ENCODE results near the gene ASB11.

ASB11 gene

DNA sequence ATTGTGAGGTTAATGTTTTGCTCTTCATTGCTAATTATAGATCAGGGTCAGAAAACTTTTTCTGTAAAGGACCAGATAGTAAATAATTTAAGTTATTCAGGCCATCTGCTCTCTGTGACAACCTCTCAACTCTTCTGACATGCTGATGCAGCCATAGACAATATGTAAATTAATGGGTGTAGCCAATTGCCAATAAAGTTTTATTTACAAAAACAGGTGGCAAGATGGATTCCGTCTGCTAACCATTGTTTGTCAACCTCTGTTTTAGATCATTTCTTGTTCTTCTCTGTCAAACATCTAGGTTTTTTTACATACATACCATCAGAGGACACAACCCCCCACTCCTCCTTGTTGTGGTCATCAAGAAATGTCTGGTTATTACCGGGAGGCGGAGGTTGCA, 79.3 kb downstream of the ASB11 start:
- TF ChIP-seq, protein P1, sequence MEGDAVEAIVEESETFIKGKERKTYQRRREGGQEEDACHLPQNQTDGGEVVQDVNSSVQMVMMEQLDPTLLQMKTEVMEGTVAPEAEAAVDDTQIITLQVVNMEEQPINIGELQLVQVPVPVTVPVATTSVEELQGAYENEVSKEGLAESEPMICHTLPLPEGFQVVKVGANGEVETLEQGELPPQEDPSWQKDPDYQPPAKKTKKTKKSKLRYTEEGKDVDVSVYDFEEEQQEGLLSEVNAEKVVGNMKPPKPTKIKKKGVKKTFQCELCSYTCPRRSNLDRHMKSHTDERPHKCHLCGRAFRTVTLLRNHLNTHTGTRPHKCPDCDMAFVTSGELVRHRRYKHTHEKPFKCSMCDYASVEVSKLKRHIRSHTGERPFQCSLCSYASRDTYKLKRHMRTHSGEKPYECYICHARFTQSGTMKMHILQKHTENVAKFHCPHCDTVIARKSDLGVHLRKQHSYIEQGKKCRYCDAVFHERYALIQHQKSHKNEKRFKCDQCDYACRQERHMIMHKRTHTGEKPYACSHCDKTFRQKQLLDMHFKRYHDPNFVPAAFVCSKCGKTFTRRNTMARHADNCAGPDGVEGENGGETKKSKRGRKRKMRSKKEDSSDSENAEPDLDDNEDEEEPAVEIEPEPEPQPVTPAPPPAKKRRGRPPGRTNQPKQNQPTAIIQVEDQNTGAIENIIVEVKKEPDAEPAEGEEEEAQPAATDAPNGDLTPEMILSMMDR (IDR thresholded peaks at IDR 0.05; ENCODE audit: low read depth, low read length) = no peak
- no peak overlapping the region for H3K4me3 ChIP-seq (ENCODE audit: low read depth, low read length)

DNA sequence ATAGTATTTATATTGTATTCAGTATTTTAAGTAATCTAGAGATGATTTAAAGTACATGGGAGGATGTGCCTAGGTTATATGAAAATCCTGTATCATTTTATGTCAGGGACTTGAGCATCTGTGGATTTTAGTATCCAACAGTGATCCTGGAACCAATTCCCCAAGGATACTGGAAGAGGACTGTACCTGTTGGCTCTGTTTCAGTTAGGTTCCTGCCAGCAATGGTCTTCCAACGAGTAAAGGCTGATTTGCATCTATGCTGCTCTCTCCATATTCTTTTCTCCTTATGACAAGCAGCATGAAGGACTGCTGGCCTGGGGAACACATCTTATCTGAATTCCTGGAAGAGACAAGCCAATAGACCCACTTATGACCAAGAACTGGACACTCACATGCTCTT, 80.4 kb downstream of the ASB11 start:
- no peak overlapping the region for H3K4me3 ChIP-seq (ENCODE audit: low read depth, low read length)
- TF ChIP-seq, protein P1 (IDR thresholded peaks at IDR 0.05; ENCODE audit: low read depth, low read length) = no peak

DNA sequence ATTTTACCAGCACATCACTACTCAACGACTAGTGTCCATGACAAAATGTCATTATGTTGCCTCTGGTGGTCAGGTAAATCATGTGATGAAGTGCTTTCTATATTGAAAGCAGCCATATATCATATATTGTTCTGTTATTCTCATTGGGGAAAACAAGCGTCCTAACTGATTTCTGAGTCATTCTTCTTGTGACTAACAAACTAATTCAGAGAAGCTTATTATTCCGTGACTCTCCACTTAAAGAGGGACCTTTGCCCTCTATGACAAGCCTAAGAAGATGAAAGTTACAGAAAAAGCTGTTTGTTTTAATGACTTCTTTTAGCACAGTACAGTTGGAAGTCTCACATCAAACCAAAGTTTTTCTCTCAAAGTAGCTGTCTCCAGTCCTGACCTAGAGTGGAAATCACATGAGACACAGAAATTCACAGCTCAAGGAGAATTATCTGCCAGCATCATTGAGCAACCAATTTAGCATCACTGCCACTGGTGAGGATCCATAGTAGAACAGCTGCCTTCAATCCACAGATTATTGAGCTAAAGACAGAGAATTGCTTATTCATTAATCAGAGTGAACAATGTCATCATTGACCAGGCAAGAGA, 81.9 kb downstream of the ASB11 start:
- TF ChIP-seq, protein P1 (IDR thresholded peaks at IDR 0.05; ENCODE audit: low read depth, low read length) = no peak
- H3K4me3 ChIP-seq (ENCODE audit: low read depth, low read length) = no peak overlapping the region
